Aorta (tissue), 5 donors: ENCODE measurements around the gene PTPN5. TPM values are rescaled to one million over a fixed set of nuclear protein-coding genes. Genes with fewer than 3 reads are reported as not detected.

Experiments used
- ATAC-seq: fragments of 200-7000 bp; cut with Tn5 transposase; one replicate; pipeline ENCODE4 v1.9.1; 2022; ENCODE audit warnings: moderate library complexity; ENCODE audit not compliant: low FRiP score
- DNase-seq, 2 donors: peaks; one replicate each; pipeline ENCODE4 v3.0.0-alpha.2; 2020
- H3K27ac ChIP-seq, 2 donors: one replicate each; pipeline ENCODE4 v1.5.1; 2013; ENCODE audit warnings: low read length in 2 of 2, mild to moderate bottlenecking in 2 of 2, moderate library complexity in 2 of 2, control low read depth in 1 of 2, inconsistent platforms in 1 of 2, low read depth in 1 of 2
- H3K27me3 ChIP-seq, 2 donors: one replicate each; pipeline ENCODE4 v1.6.1; 2013; ENCODE audit warnings: control low read depth in 1 of 2, low read length in 1 of 2, mild to moderate bottlenecking in 1 of 2, moderate library complexity in 1 of 2; ENCODE audit not compliant: insufficient read depth in 2 of 2, control insufficient read depth in 1 of 2
- H3K36me3 ChIP-seq, 2 donors: one replicate each; pipeline ENCODE4 v1.6.1; 2013; ENCODE audit warnings: control low read depth in 1 of 2, low read length in 1 of 2, mild to moderate bottlenecking in 1 of 2; ENCODE audit not compliant: insufficient read depth in 2 of 2, control insufficient read depth in 1 of 2
- H3K4me1 ChIP-seq, 2 donors: one replicate each; pipeline ENCODE4 v1.6.1; 2013; ENCODE audit warnings: low read length in 2 of 2, control low read depth in 1 of 2, mild to moderate bottlenecking in 1 of 2, moderate library complexity in 1 of 2; ENCODE audit not compliant: insufficient read depth in 2 of 2, control insufficient read depth in 1 of 2
- H3K4me3 ChIP-seq, 2 donors: one replicate each; pipeline ENCODE4 v1.5.1; 2013; ENCODE audit warnings: low read length in 2 of 2, control low read depth in 1 of 2, mild to moderate bottlenecking in 1 of 2
- H3K9me3 ChIP-seq: one replicate; pipeline ENCODE4 v1.6.1; 2013; ENCODE audit warnings: mild to moderate bottlenecking, low read length; ENCODE audit not compliant: control insufficient read depth
- WGBS, 2 donors: extraction: QIAGEN DNeasy Blood & Tissue Kit; methylation state at CpG; one replicate each; pipeline ENCODE4 v1.1.7; 2013; 5-methylcytosine and 5-hydroxymethylcytosine counted together
- intact Hi-C, 2 donors: fragments of 100-400 bp; cut with DNase I; formaldehyde crosslinking; loops; one replicate each; pipeline versions ENCODE4 v1.14.2 to v1.15.0; 2022
- polyA plus RNA-seq, 2 donors: library from polyadenylated mRNA; stranded (reverse); fragments of 200-250 nt; gene quantifications; one replicate each; pipeline ENCODE4 v1.2.3, GENCODE V29; 2013
- total RNA-seq, 2 donors: library from RNA; stranded (reverse); fragmentation: NEBNext Ultra II Directional; extraction: Animal tissue kit (Norgen Biotek cat#: 25700); gene quantifications; one replicate each; pipeline ENCODE4 v1.2.1, GENCODE V29; 2021
- donor health status: healthy with polysubstance abuse.
- donor health status: Bipolar disorder and iron deficiency.
- donor health status: DM: no; HTN: no; CAD: no.
- donor health status: DM: no; HTN: no; CAD: no.
- donor health status: DM: yes; HTN: yes; CAD: no.

The PTPN5 gene
- total and polyA plus RNA-seq, 4 donors = 1.5 to 2.1 TPM; not detected in 2

DNA sequence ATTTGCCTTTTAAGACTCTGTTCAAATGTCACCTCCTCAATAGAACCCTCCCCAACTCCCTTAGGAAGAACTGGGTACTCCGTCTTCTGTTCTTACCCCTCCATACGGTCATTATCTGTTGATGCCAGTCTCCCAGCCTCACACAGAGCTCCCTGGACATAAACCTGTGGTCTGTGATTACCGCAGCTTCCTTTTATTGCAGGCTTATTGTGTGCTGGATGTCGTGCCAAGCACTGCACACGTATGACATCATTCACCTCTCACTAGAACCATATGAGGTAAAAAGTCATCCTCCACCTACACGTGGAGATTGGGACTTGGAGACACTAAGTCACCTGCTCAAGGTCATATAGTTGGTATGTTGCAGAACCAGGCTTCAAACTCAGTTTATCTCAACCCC lies 15.3 kb downstream of the PTPN5 start:
- DNase-seq = no peak
- Histone ChIP-seq H3K27ac (no peak overlapping the region), H3K9me3 (no peaks in the 10 kb centered on the region), H3K36me3 (no peaks in the 10 kb centered on the region), H3K4me1 (no peaks in the 10 kb centered on the region), H3K27me3 (no peaks in the 10 kb centered on the region), H3K4me3 (no peak overlapping the region)
- intact Hi-C loops = no loop called here
- ATAC-seq = no peak
- WGBS, 2 donors = 71 to 72% methylated on average over 6 of the region's 6 CpGs

DNA sequence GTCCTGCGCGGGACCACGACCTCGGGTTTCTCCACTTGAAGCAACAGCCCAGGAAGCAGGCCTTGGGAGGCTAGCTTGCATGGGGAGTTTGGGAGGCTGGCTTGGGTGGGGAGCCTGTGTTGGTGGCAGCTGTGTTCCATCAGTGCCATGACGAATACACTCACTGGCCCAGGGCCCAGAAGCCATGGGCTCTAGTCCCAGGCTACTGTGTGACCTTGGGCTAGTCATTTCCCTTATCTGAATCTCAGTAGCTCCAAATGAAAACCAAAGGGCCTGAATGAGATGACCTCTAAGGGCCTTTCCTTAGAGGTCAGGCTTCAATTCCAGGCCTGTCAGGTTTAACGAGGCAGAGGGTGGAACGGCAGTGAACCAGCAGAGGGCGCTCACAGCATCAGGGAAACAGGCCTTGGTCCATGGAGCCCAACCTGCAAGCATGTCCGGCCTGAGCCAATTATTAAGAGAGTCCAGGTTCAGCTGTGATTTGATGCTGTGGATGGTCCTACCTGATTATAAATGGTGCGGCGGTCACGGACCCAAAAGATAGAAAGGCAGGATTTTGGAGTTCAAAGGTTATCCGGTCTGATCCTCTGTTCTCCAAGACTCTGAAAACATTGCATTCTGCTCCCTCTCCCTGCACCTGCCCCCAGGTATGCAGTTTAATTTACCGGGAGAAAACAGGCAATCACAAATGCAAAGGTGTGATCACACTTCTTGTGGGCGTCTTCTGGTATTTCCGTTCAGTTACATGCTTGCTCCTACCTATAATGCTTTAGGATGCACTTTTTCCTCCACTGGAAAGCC lies 15.9 kb downstream of the PTPN5 start:
- ATAC-seq (no peak), DNase-seq (peak in 1 of 2 donors; percentile 62)
- WGBS, 2 donors = 48% methylated on average over 16 of the region's 16 CpGs
- Histone ChIP-seq H3K36me3 (no peaks in the 10 kb centered on the region), H3K27ac (no peak overlapping the region), H3K4me1 (no peaks in the 10 kb centered on the region), H3K4me3 (no peak overlapping the region), H3K27me3 (no peaks in the 10 kb centered on the region), H3K9me3 (no peaks in the 10 kb centered on the region)
- intact Hi-C loops = no loop called here

DNA sequence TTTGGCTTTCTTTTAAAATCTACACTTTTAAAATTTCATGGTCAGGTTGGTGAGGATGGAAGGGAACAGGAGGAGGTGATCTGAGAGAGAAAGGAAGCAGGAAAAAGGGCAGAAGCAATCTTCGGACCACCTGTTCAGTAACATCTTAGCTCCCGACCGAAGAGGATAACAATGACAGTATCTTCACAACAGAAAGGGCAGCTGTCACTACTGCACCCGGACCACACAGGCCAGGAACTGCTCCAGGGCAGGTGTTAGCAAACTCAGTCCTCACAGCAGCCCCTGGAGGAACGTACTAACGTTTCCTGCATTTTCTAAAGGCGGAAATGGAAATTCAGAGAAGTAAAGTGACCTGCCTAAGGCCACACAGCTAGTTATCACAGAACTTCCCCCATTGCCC lies 16.8 kb downstream of the PTPN5 start:
- no peaks in the 10 kb centered on the region for H3K9me3 ChIP-seq
- H3K4me1 ChIP-seq = no peaks in the 10 kb centered on the region
- no peak overlapping the region for H3K27ac ChIP-seq
- H3K36me3 ChIP-seq = no peaks in the 10 kb centered on the region
- no peaks in the 10 kb centered on the region for H3K27me3 ChIP-seq
- no peak for ATAC-seq
- whole genome bisulfite sequencing, 2 donors = 80 to 81% methylated on average over 7 of the region's 7 CpGs
- no peak for DNase-seq
- intact Hi-C loops = no loop called here
- no peak overlapping the region for H3K4me3 ChIP-seq

DNA sequence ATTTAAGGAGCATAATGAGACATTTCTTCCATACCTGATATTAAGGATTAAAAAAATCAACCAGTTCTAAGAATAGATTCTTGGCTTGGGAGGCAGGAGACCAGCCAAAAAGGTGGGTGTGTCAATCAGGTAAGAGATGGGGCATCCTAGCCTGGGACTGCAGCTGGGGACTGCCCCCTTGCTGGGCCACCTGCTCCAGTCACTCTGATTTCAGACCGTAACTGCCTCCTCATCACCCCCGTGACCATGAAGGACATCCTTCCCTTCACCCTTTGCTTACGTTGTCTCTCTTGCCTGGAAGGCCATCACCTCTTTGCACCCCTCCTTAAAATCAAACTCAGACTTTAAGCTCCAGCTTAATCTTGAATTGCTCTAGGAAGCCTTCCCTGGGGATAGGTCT lies 17.9 kb downstream of the PTPN5 start:
- intact Hi-C loops = no loop called here
- Histone ChIP-seq H3K36me3 (no peaks in the 10 kb centered on the region), H3K4me1 (no peaks in the 10 kb centered on the region), H3K9me3 (no peaks in the 10 kb centered on the region), H3K4me3 (no peak overlapping the region), H3K27ac (no peak overlapping the region), H3K27me3 (no peaks in the 10 kb centered on the region)
- WGBS, 2 donors = 80 to 81% methylated on average over 3 of the region's 3 CpGs
- ATAC-seq (no peak), DNase-seq (no peak)

DNA sequence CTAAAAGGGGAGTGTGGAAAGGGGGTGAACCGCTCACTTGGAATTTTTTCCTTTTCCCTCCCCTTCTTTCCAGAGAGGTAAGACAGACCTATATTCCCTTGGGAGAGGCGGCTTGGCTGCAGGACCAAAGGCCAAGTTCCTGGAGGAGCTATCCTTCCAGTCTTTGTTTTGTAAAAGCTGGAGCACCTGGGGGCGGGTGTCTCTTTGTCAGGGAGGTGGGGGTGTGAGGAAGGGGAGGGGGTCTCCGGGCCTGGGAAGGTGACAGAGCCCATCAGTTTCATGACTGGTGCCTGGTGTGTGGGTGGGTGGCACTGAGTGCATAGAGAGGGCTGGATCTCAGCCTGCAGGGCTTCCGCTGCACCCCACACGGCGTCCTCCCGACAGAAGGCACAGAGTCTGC lies 18.5 kb downstream of the PTPN5 start:
- Histone ChIP-seq H3K36me3 (no peaks in the 10 kb centered on the region), H3K9me3 (no peaks in the 10 kb centered on the region), H3K4me3 (no peak overlapping the region), H3K27me3 (no peaks in the 10 kb centered on the region), H3K27ac (no peak overlapping the region), H3K4me1 (no peaks in the 10 kb centered on the region)
- WGBS, 2 donors = 54 to 56% methylated on average over 8 of the region's 8 CpGs
- ATAC-seq = no peak
- no peak for DNase-seq
- intact Hi-C loops = no loop called here

DNA sequence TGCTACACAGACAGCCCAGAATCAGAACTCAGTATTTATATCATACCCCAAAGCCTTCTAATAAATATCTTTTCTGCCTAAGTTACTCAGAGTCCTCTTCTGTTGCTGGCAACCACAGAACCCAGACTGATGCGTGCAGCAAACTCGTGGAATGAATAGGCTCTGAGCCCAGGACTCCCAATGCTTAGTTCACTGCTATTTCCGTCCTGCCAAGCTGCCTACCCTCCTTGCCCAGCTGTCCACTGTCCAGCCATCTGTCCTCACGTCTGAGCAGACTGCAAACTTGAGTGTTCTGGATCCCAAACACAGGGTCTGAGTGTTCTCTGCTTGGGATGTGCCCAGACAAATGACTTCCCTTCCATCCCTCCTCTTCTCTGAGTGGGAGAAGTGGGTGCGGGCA lies 19.4 kb downstream of the PTPN5 start:
- intact Hi-C loops = no loop called here
- H3K9me3 ChIP-seq = no peaks in the 10 kb centered on the region
- H3K4me1 ChIP-seq = no peaks in the 10 kb centered on the region
- no peak for DNase-seq
- H3K36me3 ChIP-seq = no peaks in the 10 kb centered on the region
- WGBS, 2 donors = 26 to 28% methylated on average over 5 of the region's 5 CpGs
- no peak overlapping the region for H3K4me3 ChIP-seq
- H3K27ac ChIP-seq = no peak overlapping the region
- no peak for ATAC-seq
- no peaks in the 10 kb centered on the region for H3K27me3 ChIP-seq

DNA sequence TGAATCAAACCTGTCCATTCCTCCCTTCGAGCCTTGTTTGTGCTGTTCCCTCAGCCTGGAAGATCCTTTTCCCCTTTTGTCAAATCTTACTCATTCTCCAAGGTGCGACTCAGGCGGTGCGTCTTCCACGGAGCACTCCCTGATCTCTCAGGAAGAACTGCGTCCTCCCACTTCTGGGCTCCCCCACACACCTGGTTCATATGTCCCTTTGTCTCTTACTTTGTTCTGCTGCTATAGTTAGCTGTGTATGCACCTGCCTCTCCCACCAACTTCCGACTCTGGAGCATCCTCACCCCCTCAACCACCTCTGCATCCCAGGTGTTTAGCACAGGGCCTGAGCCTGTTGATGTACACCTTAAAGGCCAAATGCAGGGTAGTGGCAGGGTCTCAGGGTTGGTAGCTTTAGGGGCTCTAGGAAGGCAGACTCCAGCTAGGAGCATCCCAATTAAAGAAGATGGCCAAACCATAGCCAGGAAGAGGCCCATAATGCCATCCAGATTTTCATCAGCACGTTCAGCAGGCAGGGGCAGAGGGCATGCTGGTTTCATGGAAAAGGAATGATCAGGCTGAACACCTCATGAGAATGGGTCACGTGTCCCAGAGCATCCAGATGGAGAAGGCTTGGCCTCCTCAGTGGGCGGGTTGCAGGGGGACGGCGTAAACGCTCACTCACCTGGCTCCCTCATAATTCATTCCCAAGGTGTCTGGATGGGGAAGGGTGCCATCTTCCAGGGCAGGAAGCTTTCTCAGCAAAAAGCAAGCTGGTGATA lies 20.1 kb downstream of the PTPN5 start:
- Histone ChIP-seq H3K4me3 (no peak overlapping the region), H3K27me3 (no peaks in the 10 kb centered on the region), H3K4me1 (no peaks in the 10 kb centered on the region), H3K36me3 (no peaks in the 10 kb centered on the region), H3K9me3 (no peaks in the 10 kb centered on the region), H3K27ac (no peak overlapping the region)
- WGBS, 2 donors = 85 to 89% methylated on average over 13 of the region's 13 CpGs
- ATAC-seq (no peak), DNase-seq (no peak)
- intact Hi-C loops = no loop called here

DNA sequence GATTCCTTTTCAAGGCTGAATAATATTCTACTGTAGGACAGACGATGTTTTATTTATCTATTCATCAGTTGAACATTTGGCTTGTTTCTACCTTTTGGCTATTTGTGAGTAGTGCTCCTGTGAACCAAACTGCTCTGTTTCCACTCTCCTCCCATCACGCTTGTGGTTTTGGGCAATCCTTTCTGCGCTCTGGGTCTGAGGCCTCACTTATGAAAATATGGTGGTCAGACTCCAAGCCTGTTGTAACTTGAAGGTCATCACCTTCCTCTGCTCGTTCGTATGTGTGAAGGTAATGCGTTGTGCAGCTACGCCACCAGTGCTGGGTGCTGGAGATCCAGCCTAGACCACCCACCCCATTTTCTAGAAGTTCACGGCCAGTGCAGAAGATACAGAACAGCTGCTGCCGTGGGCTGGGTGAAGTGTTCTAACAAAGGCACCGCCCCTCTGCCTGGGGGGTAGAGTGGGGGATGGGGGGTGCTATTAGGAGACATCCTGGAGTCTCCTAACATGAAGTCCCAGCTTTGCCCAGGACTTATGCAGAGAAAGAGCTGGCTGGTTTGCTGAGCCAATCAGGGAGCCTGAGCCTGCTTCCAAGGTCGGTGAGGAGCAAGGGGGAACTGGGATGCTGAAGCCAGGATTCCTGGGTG lies 21.0 kb downstream of the PTPN5 start:
- no peak for DNase-seq
- no peak for ATAC-seq
- no peak overlapping the region for H3K27ac ChIP-seq
- H3K27me3 ChIP-seq = no peaks in the 10 kb centered on the region
- H3K36me3 ChIP-seq = no peaks in the 10 kb centered on the region
- H3K9me3 ChIP-seq = no peaks in the 10 kb centered on the region
- H3K4me1 ChIP-seq = no peaks in the 10 kb centered on the region
- intact Hi-C loops = no loop called here
- 75 to 76% methylated on average over 11 of the region's 11 CpGs for WGBS, 2 donors
- H3K4me3 ChIP-seq = no peak overlapping the region
